Natural killer cell (primary cell): ENCODE measurements around the gene RNF220. TPM values are rescaled to one million over a fixed set of nuclear protein-coding genes. Genes with fewer than 3 reads are reported as not detected.

Experiments
- ATAC-seq, 3 donors: fragments of 150-1000 bp in 2 of 3; fragments of 200-7000 bp in 1 of 3; cut with Tn5 transposase; 1 replicate in 1 of 3; 2 replicates in 2 of 3; pipeline ENCODE4 v1.10.0; 2021; ENCODE audit warnings: mild to moderate bottlenecking in 2 of 3, moderate library complexity in 2 of 3
- DNase-seq, 2 donors: peaks; one replicate each; pipeline versions ENCODE4 v3.0.0 to v3.0.0-alpha.2; 2013 to 2021; ENCODE audit warnings: mixed read lengths in 1 of 2
- H3K27ac ChIP-seq: one replicate; pipeline ENCODE4 v1.5.1; 2013; ENCODE audit warnings: mild to moderate bottlenecking, low read length
- H3K27me3 ChIP-seq: one replicate; pipeline ENCODE4 v1.6.1; 2013; ENCODE audit warnings: low read length; ENCODE audit not compliant: control insufficient read depth, insufficient read depth
- H3K36me3 ChIP-seq: one replicate; pipeline ENCODE4 v1.6.1; 2013; ENCODE audit warnings: low read length; ENCODE audit not compliant: control insufficient read depth, insufficient read depth
- H3K4me1 ChIP-seq: one replicate; pipeline ENCODE4 v1.6.1; 2013; ENCODE audit warnings: low read length; ENCODE audit not compliant: control insufficient read depth, insufficient read depth
- H3K4me3 ChIP-seq: one replicate; pipeline ENCODE4 v1.5.1; 2013; ENCODE audit warnings: low read length
- H3K9me3 ChIP-seq: one replicate; pipeline ENCODE4 v1.6.1; 2013; ENCODE audit warnings: low read length; ENCODE audit not compliant: control insufficient read depth, insufficient read depth
- H3K27ac Mint-ChIP-seq, 2 donors: one replicate each; pipeline ENCODE4 v1.8.0; 2022; ENCODE audit warnings: mild to moderate bottlenecking in 2 of 2, mixed read lengths in 2 of 2, moderate library complexity in 1 of 2
- H3K27me3 Mint-ChIP-seq, 2 donors: one replicate each; pipeline ENCODE4 v1.8.0; 2022; ENCODE audit warnings: low read depth in 2 of 2, mixed read lengths in 2 of 2
- H3K36me3 Mint-ChIP-seq: one replicate; pipeline ENCODE4 v1.8.0; 2022; ENCODE audit warnings: mixed read lengths
- H3K4me1 Mint-ChIP-seq, 2 donors: one replicate each; pipeline ENCODE4 v1.8.0; 2022; ENCODE audit warnings: mixed read lengths in 2 of 2
- H3K4me3 Mint-ChIP-seq: one replicate; pipeline ENCODE4 v1.8.0; 2022; ENCODE audit warnings: mild to moderate bottlenecking, moderate library complexity, mixed read lengths
- H3K9me3 Mint-ChIP-seq, 2 donors: one replicate each; pipeline ENCODE4 v1.8.0; 2022; ENCODE audit warnings: mixed read lengths in 2 of 2
- WGBS: methylation state at CpG from one replicate; pipeline ENCODE4 v1.1.7; 2013; ENCODE audit warnings: missing lambda C conversion rate; ENCODE audit not compliant: insufficient coverage; 5-methylcytosine and 5-hydroxymethylcytosine counted together
- intact Hi-C: fragments of 100-400 bp; cut with micrococcal nuclease; formaldehyde crosslinking; loops from one replicate; pipeline ENCODE4 v1.14.2; 2022
- total RNA-seq, 4 donors: library from RNA; stranded (reverse); fragments of 120-200 nt in 1 of 4; gene quantifications; one replicate each; pipeline versions ENCODE4 v1.2.3 to v1.2.4, GENCODE V29; 2013 to 2022
- TF ChIP-seq, protein P1 (sequence below): fragments of 200-600 bp; IDR thresholded peaks from one replicate; pipeline ENCODE4 v1.8.0; 2022; ENCODE audit warnings: antibody characterized with exemption

The RNF220 gene
- total RNA-seq, 3 donors from 2014 or later (not counting 1 experiment from before 2014, with no cell fraction given), result 88.5 to 107 (median 105) TPM

DNA sequence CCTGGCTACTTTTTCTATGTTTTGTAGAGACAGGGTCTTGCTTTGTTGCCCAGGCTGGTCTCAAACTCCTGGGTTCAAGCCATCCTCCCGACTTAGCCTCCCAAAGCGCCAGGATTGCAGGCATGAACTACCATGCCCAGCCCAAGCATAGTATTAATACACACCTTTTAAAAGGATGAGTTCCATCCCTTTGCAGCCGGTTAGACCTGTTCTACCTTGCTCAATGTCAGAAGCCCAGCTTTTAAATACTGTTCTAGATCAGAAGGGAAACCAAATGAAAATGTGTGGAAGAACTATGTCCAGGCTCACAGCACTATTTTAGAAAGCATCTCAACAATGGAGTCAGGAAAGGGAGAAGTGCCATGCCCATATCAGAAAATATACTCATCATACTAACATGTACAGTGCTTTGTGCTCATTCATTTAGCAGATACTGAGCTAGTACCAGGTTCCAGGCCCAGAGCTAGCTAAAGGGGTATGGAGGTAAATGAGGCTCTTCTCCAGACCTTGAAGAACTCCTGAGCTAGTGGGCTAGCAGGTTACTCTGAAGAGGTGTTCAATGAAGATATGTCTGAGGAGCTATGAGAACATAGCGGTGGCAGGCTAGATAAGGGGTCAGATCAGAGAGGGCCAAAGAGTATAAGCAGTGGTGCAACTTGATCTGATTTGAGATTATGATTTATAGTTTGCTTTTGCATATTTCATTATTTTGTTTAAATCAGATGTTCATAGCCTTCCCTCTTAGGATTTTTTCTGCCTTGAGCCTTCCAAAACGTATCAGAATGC lies 78.2 kb downstream of the RNF220 start:
- no peaks in the 10 kb centered on the region for H3K36me3 Mint-ChIP-seq
- H3K27me3 ChIP-seq, result no peaks in the 10 kb centered on the region
- H3K4me3 Mint-ChIP-seq, result no peak overlapping the region
- ATAC-seq, result no peak
- no peaks in the 10 kb centered on the region for H3K4me1 Mint-ChIP-seq
- DNase-seq, result no peak
- intact Hi-C loops, result no loop called here
- H3K9me3 Mint-ChIP-seq, result no peaks in the 10 kb centered on the region
- TF ChIP-seq, protein P1, sequence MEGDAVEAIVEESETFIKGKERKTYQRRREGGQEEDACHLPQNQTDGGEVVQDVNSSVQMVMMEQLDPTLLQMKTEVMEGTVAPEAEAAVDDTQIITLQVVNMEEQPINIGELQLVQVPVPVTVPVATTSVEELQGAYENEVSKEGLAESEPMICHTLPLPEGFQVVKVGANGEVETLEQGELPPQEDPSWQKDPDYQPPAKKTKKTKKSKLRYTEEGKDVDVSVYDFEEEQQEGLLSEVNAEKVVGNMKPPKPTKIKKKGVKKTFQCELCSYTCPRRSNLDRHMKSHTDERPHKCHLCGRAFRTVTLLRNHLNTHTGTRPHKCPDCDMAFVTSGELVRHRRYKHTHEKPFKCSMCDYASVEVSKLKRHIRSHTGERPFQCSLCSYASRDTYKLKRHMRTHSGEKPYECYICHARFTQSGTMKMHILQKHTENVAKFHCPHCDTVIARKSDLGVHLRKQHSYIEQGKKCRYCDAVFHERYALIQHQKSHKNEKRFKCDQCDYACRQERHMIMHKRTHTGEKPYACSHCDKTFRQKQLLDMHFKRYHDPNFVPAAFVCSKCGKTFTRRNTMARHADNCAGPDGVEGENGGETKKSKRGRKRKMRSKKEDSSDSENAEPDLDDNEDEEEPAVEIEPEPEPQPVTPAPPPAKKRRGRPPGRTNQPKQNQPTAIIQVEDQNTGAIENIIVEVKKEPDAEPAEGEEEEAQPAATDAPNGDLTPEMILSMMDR, result no peak
- H3K27ac ChIP-seq, result no peak overlapping the region
- peaks cover 7 to 18% of the 10 kb centered on the region in 2 donors for H3K27me3 Mint-ChIP-seq
- no peak overlapping the region for H3K27ac Mint-ChIP-seq
- no peak overlapping the region for H3K4me3 ChIP-seq
- H3K9me3 ChIP-seq, result no peaks in the 10 kb centered on the region
- WGBS, result 95% methylated on average over 5 of the region's 5 CpGs
- H3K4me1 ChIP-seq, result no peaks in the 10 kb centered on the region
- no peaks in the 10 kb centered on the region for H3K36me3 ChIP-seq

DNA sequence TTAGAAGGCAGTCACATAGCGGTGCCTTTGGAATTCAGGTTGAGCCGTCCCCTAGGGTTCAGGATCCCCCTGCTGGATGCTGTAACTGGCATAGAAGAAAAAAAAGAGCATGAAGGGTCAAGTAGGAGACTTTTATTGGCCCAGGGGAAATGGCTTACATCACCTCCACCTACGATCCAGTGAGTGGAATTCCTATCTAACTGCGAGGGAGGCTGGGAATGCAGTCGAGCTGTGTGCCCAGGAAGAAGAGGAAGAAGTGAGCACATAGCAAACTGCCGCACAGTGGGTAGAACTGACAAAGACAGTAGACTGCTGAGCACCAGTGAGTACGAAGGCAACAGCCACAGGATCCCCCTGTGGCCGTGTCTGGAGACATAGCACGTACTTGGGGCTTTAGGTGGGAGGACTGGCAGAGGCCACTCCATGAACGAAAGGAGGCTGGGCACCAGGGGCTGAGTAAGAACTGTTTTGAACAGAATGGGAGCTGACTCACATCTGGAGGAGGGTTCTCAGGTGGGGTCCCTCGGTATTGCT lies 79.2 kb downstream of the RNF220 start:
- ATAC-seq (no peak), DNase-seq (no peak)
- Mint-ChIP-seq H3K4me3 (no peak overlapping the region), H3K27me3 (peaks cover 7 to 18% of the 10 kb centered on the region in 2 donors), H3K4me1 (no peaks in the 10 kb centered on the region), H3K9me3 (no peaks in the 10 kb centered on the region), H3K36me3 (no peaks in the 10 kb centered on the region), H3K27ac (no peak overlapping the region)
- no peaks in the 10 kb centered on the region for H3K9me3 ChIP-seq
- WGBS, result 71% methylated on average over 11 of the region's 11 CpGs
- no peaks in the 10 kb centered on the region for H3K36me3 ChIP-seq
- intact Hi-C loops, result no loop called here
- no peak overlapping the region for H3K27ac ChIP-seq
- no peak overlapping the region for H3K4me3 ChIP-seq
- H3K4me1 ChIP-seq, result no peaks in the 10 kb centered on the region
- TF ChIP-seq, protein P1, result no peak
- no peaks in the 10 kb centered on the region for H3K27me3 ChIP-seq

DNA sequence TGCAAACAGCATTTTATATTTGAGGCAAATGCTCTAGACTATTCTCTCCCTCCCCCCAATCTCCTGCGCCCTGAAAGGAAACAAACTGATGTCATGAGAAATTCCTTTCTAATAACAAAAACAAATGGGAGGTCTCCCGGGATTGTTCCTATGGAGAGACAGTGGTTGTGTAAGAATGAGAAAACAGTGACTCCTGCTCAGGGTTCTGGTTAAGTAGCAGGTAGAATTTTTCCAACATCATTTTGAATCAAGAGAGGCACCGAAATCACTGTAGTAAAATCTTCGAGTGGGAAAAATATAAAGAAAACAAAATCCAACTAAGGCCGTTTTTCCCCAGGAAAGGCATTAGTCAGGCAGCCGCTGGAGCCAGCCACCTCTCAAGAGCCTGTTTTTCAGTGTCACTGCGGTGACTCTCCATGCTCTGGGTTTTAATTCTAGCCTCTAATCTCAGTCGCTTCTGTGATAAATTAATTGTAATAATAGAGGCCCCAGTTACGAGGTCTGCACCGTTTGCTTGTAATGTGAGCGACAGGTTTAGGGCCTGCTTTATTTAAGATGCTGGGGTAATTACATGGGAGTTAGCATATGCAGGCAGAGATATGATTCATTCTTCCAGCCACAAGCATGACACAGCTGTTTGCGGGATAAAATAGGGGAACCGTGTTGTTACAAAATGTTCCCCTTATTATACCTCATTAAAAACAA lies 80.3 kb downstream of the RNF220 start:
- Mint-ChIP-seq H3K27me3 (peaks cover 7 to 18% of the 10 kb centered on the region in 2 donors), H3K27ac (no peak overlapping the region), H3K4me3 (no peak overlapping the region), H3K36me3 (no peaks in the 10 kb centered on the region), H3K9me3 (no peaks in the 10 kb centered on the region), H3K4me1 (no peaks in the 10 kb centered on the region)
- no peak overlapping the region for H3K4me3 ChIP-seq
- H3K27ac ChIP-seq, result no peak overlapping the region
- peak in 2 of 3 donors; percentile 21 to 81 for ATAC-seq
- WGBS, result 48% methylated on average over 9 of the region's 13 CpGs
- H3K27me3 ChIP-seq, result no peaks in the 10 kb centered on the region
- H3K9me3 ChIP-seq, result no peaks in the 10 kb centered on the region
- intact Hi-C loops, result no loop called here
- no peaks in the 10 kb centered on the region for H3K36me3 ChIP-seq
- DNase-seq, result no peak
- TF ChIP-seq, protein P1, result no peak
- H3K4me1 ChIP-seq, result no peaks in the 10 kb centered on the region
